Measurements from ENCODE around the gene TECTB.

TECTB gene

DNA sequence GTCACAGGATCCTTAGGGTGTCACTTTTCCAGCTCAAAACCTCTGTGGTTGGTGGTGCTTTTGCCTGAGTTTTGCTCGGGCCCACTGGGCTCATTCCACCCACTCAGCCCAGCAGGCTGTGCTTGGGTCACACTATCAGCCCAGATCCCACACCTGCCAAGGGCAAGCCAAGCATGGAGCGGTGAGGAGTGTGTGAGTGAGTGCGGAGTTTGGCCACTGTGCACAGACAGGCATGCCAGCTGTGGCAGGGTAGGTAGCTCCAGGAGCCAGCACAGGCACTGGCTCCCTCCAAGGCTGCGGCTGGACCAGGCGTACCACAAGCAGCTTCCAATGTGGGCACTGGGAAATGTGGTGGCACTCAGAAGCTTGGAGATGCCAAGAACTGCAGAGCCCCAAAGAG lies 43.9 kb upstream of the TECTB start:
- Histone ChIP-seq H3K27ac (no peak overlapping the region), H3K79me2 (ENCODE audit: insufficient read depth, low read depth) (no peaks in the 10 kb centered on the region), H2AFZ (ENCODE audit: low read depth) (no peak overlapping the region), H3K27me3 (ENCODE audit: insufficient read depth, low read depth) (no peaks in the 10 kb centered on the region), H3K4me1 (ENCODE audit: low read depth, poor library complexity, severe bottlenecking) (no peaks in the 10 kb centered on the region), H3K4me3 (IDR thresholded peaks at IDR 0.05; ENCODE audit: insufficient read depth, low read depth, low read length) (no peak overlapping the region), H3K4me2 (no peak overlapping the region), H3K9ac (no peak overlapping the region), H3K36me3 (ENCODE audit: insufficient read depth) (no peaks in the 10 kb centered on the region), H4K20me1 (ENCODE audit: insufficient read depth) (no peaks in the 10 kb centered on the region)
- TF ChIP-seq, protein P1, sequence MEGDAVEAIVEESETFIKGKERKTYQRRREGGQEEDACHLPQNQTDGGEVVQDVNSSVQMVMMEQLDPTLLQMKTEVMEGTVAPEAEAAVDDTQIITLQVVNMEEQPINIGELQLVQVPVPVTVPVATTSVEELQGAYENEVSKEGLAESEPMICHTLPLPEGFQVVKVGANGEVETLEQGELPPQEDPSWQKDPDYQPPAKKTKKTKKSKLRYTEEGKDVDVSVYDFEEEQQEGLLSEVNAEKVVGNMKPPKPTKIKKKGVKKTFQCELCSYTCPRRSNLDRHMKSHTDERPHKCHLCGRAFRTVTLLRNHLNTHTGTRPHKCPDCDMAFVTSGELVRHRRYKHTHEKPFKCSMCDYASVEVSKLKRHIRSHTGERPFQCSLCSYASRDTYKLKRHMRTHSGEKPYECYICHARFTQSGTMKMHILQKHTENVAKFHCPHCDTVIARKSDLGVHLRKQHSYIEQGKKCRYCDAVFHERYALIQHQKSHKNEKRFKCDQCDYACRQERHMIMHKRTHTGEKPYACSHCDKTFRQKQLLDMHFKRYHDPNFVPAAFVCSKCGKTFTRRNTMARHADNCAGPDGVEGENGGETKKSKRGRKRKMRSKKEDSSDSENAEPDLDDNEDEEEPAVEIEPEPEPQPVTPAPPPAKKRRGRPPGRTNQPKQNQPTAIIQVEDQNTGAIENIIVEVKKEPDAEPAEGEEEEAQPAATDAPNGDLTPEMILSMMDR (conservative IDR thresholded peaks at IDR 0.05; ENCODE audit: low read depth, low read length): no peak

DNA sequence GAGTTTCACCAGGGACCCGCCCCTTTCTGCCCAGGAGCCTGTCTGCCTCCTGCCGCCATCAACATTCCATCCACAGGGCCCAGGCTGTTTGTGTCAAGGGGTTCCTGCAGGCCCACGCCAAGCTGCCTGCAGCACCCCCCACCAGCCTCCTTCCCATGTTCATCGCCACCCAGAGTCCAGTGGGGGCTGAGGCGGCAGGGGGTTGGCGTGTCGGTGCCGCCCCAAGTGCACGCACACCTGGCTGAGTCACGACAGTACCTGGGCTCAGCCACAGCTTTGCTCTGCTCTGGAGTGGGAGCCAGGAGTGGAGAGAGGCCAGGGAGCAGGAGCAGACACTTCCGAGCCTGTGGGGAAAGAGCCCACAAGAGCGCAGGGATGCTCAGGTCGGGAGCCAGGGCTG lies 42.8 kb upstream of the TECTB start:
- H2AFZ ChIP-seq (ENCODE audit: low read depth): no peak overlapping the region
- H3K4me3 ChIP-seq (IDR thresholded peaks at IDR 0.05; ENCODE audit: insufficient read depth, low read depth, low read length): no peak overlapping the region
- H3K36me3 ChIP-seq (ENCODE audit: insufficient read depth): no peaks in the 10 kb centered on the region
- no peaks in the 10 kb centered on the region for H3K79me2 ChIP-seq (ENCODE audit: insufficient read depth, low read depth)
- TF ChIP-seq, protein P1 (conservative IDR thresholded peaks at IDR 0.05; ENCODE audit: low read depth, low read length): no peak
- no peak overlapping the region for H3K27ac ChIP-seq
- H3K4me1 ChIP-seq (ENCODE audit: low read depth, poor library complexity, severe bottlenecking): no peaks in the 10 kb centered on the region
- no peaks in the 10 kb centered on the region for H4K20me1 ChIP-seq (ENCODE audit: insufficient read depth)
- H3K9ac ChIP-seq: no peak overlapping the region
- no peak overlapping the region for H3K4me2 ChIP-seq
- no peaks in the 10 kb centered on the region for H3K27me3 ChIP-seq (ENCODE audit: insufficient read depth, low read depth)

DNA sequence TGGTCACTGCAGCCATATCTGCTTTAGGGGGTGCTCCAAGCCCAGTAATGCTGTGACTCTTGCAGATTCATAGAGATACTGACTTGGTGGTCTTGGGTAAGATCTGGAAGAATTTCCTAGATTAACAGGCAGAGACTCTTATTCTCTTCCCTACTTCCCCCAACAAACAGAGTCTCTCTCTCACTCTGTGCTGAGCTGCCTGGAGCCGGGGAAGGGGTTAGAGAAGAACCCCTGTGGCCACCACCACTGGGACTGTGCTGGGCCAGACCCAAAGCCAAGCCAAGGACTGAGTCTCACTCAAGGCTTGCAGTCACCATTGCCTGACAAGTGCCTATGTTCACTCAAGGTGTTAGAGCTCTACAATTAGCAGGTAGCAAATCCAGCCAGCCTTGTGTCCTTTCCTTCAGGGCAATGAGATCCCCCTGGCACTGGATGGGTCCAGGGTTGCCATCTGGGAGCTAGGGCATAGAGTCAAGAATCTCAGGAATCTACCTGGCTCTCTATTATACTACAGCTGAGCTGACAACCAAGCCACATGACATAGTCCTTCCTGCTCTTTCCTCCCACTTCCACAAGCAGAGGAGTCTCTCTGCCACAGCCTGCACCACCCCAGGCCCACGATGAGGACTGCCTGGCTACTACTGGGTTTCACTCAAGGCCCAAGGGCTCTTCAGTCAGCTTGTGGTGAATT lies 41.4 kb upstream of the TECTB start:
- Histone ChIP-seq H3K27ac (no peak overlapping the region), H3K27me3 (ENCODE audit: insufficient read depth, low read depth) (no peaks in the 10 kb centered on the region), H4K20me1 (ENCODE audit: insufficient read depth) (no peaks in the 10 kb centered on the region), H3K4me3 (IDR thresholded peaks at IDR 0.05; ENCODE audit: insufficient read depth, low read depth, low read length) (no peak overlapping the region), H3K4me2 (no peak overlapping the region), H3K9ac (no peak overlapping the region), H3K4me1 (ENCODE audit: low read depth, poor library complexity, severe bottlenecking) (no peaks in the 10 kb centered on the region), H2AFZ (ENCODE audit: low read depth) (no peak overlapping the region), H3K36me3 (ENCODE audit: insufficient read depth) (no peaks in the 10 kb centered on the region), H3K79me2 (ENCODE audit: insufficient read depth, low read depth) (no peaks in the 10 kb centered on the region)
- TF ChIP-seq, protein P1 (conservative IDR thresholded peaks at IDR 0.05; ENCODE audit: low read depth, low read length): no peak

DNA sequence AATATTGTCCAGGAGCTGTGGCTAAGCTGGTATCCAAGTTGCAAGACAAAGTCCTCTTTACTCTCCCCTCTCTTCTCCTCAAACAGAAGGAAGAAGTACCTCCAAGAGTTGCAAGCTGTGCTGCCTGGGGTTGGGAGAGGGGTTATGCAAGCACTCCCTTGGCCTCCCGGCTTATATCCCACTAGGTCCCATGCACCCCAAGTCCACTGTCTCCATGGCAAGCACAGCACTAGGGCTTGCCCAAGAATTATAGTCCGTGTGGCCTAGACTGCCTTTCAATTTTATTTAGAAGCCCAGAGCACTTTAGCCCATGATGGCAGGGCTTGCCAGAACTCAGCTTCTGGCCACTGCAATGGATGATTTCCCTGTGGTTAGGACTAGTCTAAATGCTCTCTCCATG lies 40.4 kb upstream of the TECTB start:
- H2AFZ ChIP-seq (ENCODE audit: low read depth): no peak overlapping the region
- H3K4me2 ChIP-seq: no peak overlapping the region
- no peak overlapping the region for H3K27ac ChIP-seq
- H4K20me1 ChIP-seq (ENCODE audit: insufficient read depth): no peaks in the 10 kb centered on the region
- no peaks in the 10 kb centered on the region for H3K36me3 ChIP-seq (ENCODE audit: insufficient read depth)
- H3K9ac ChIP-seq: no peak overlapping the region
- no peaks in the 10 kb centered on the region for H3K27me3 ChIP-seq (ENCODE audit: insufficient read depth, low read depth)
- H3K79me2 ChIP-seq (ENCODE audit: insufficient read depth, low read depth): no peaks in the 10 kb centered on the region
- no peak overlapping the region for H3K4me3 ChIP-seq (IDR thresholded peaks at IDR 0.05; ENCODE audit: insufficient read depth, low read depth, low read length)
- TF ChIP-seq, protein P1 (conservative IDR thresholded peaks at IDR 0.05; ENCODE audit: low read depth, low read length): no peak
- no peaks in the 10 kb centered on the region for H3K4me1 ChIP-seq (ENCODE audit: low read depth, poor library complexity, severe bottlenecking)
